Ovary (tissue), 9 donors: ENCODE data around the gene KRT82. TPM values are rescaled to one million over a fixed set of nuclear protein-coding genes. Genes with fewer than 3 reads are reported as not detected.

ENCODE experiments used
- DNase-seq, 5 donors: peaks; one replicate each; pipeline ENCODE4 v3.0.0-alpha.2; 2019 to 2020
- H3K27ac ChIP-seq, 2 donors: fragments of 200-600 bp; one replicate each; pipeline versions ENCODE4 v1.5.1 to v1.8.0; 2019 to 2022
- H3K27me3 ChIP-seq: fragments of 200-600 bp; one replicate; pipeline ENCODE4 v1.8.0; 2022
- H3K36me3 ChIP-seq: fragments of 200-600 bp; sonication (generic); one replicate; pipeline ENCODE4 v1.5.1; 2019
- H3K4me1 ChIP-seq: one replicate; pipeline ENCODE4 v1.8.1; 2013; ENCODE audit warnings: mild to moderate bottlenecking, moderate library complexity; ENCODE audit not compliant: insufficient read depth
- H3K4me3 ChIP-seq: fragments of 200-600 bp; sonication (generic); one replicate; pipeline ENCODE4 v1.5.1; 2017
- H3K9me3 ChIP-seq, 2 donors: fragments of 200-600 bp in 1 of 2; sonication (generic) in 1 of 2; one replicate each; pipeline versions ENCODE4 v1.5.1 to v1.8.1; 2013 to 2019; ENCODE audit warnings: mild to moderate bottlenecking in 1 of 2, moderate library complexity in 1 of 2
- CTCF ChIP-seq, 3 donors: fragments of 450-650 bp in 2 of 3; fragments of 200-600 bp in 1 of 3; IDR thresholded peaks; one replicate each; pipeline versions ENCODE4 v1.5.1 to v1.8.0; 2016 to 2022; ENCODE audit warnings: antibody characterized with exemption in 3 of 3, mild to moderate bottlenecking in 1 of 3
- EP300 ChIP-seq: sonication (generic); formaldehyde crosslinking; IDR thresholded peaks from one replicate; pipeline ENCODE4 v1.6.1; 2017; ENCODE audit warnings: antibody characterized with exemption
- POLR2A ChIP-seq: fragments of 450-650 bp; IDR thresholded peaks from one replicate; pipeline ENCODE4 v1.6.1; 2017; ENCODE audit warnings: antibody characterized with exemption, mild to moderate bottlenecking, moderate library complexity
- WGBS, 3 donors: extraction: QIAGEN DNeasy Blood & Tissue Kit in 1 of 3; methylation state at CpG; one replicate each; pipeline versions ENCODE4 v1.1.5 to v1.1.7; 2013 to 2017; 5-methylcytosine and 5-hydroxymethylcytosine counted together
- intact Hi-C, 4 donors: fragments of 100-400 bp; cut with DNase I; formaldehyde crosslinking; loops; one replicate each; pipeline versions ENCODE4 v1.11.0 to v1.15.1; 2022 to 2023
- polyA plus RNA-seq, 2 donors: library from polyadenylated mRNA; stranded (reverse); fragments of 200-250 nt in 1 of 2; fragments of 350-450 nt in 1 of 2; fragmentation: Illumina TruSeq in 1 of 2; extraction: RNeasy Lipid Tissue Mini Kit (QIAGEN cat#74804) in 1 of 2; gene quantifications; one replicate each; pipeline ENCODE4 v1.2.3, GENCODE V29; 2013 to 2014
- total RNA-seq, 7 donors: library from RNA; depleted of rRNA in 2 of 7; stranded (reverse); fragments of >200 nt in 2 of 7; fragmentation: NEBNext Ultra II Directional in 3 of 7; extraction: Animal tissue kit (Norgen Biotek cat#: 25700) in 3 of 7; gene quantifications; one replicate each; pipeline versions ENCODE4 v1.1.0 to v1.2.4, GENCODE V29; 2016 to 2023
- donor health status: DM: no; HTN: no; CAD: no; lungs with moderate emphysema.
- donor health status: DM: no; HTN: no; CAD: no.
- donor health status: Bipolar disorder and iron deficiency.
- donor health status: DM: yes; HTN: yes; CAD: no.
- donor health status: DM: no; HTN: no; CAD: no.
- donor health status: DM: yes; HTN: yes; CAD: no.

The KRT82 gene
- total and polyA plus RNA-seq, 9 donors: not detected

DNA sequence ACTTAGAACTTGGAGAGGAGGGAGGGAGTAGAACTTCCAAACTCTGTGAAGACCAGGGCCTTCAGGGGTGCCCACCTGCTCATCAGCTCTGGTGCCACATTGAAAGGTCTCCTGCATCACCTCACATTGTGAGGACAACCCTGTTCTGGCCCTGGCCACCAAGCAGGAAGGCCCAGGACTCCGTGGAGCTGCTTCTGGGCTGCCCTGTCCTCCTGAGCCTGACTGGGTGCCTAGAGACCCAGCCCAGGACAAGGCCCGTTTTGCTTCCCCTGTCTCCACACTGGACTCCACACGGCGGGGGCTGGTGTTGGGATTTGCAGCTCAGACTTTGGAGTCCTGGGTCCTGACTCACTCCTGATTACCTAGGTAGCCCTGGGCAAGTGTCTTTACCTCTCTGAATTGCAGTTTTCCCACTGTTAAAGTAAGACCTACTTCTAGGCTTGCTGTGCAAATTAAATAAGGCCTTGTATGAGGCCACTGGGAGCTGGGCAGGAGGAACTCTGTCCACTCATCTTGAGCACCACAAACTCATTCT is 12.5 kb upstream of the KRT82 start:
- no peak for DNase-seq
- TF ChIP-seq EP300 (no peak), CTCF (IDR thresholded peaks at IDR 0.05) (no peak), POLR2A (no peak)
- no peaks in the 10 kb centered on the region for H3K9me3 ChIP-seq
- WGBS, 3 donors: 85 to 88% (median 86%) methylated on average over 4 of the region's 4 CpGs
- intact Hi-C loops: no loop called here
- no peak overlapping the region for H3K27ac ChIP-seq
- H3K4me3 ChIP-seq: no peak overlapping the region
- H3K36me3 ChIP-seq: no peaks in the 10 kb centered on the region
- H3K4me1 ChIP-seq: peaks cover 4% of the 10 kb centered on the region
- H3K27me3 ChIP-seq: no peaks in the 10 kb centered on the region

DNA sequence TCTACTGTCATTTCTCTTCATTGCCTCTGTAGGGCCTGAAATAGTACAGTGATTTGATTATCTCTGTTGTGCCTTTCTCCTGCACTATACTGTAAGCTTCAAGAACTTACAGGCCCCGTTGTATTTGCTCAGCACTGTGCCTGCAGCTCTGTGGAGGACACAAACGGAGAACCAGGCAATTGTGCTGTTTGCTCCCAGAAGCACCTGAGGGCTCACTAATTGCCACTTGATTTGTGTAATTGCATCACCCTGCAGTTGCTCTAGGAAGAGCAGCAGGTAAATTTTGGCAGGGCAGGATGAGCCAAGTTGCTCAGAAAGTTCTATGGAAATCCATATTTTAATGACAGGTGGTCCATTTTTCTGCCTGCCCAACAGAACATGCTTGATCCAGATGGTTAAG is 11.6 kb upstream of the KRT82 start:
- no peak overlapping the region for H3K27ac ChIP-seq
- intact Hi-C loops: no loop called here
- TF ChIP-seq CTCF (IDR thresholded peaks at IDR 0.05) (no peak), EP300 (no peak), POLR2A (no peak)

GRCh38 chr12:52416795-52417194 is 10.7 kb upstream of the KRT82 start:
- no peak for TF ChIP-seq POLR2A
- TF ChIP-seq CTCF (IDR thresholded peaks at IDR 0.05): no peak
- no peak for TF ChIP-seq EP300
- Histone ChIP-seq H3K36me3 (no peaks in the 10 kb centered on the region), H3K27ac (no peak overlapping the region), H3K9me3 (no peaks in the 10 kb centered on the region), H3K4me3 (no peak overlapping the region), H3K27me3 (no peaks in the 10 kb centered on the region), H3K4me1 (peaks cover 4% of the 10 kb centered on the region)
- intact Hi-C loops: no loop called here
- DNase-seq: no peak
- 67 to 68% (median 68%) methylated on average over 1 of the region's 1 CpG for WGBS, 3 donors

More for the DNA sequence above, 11.6 kb upstream of the KRT82 start:
- H3K9me3 ChIP-seq: no peaks in the 10 kb centered on the region
- peaks cover 4% of the 10 kb centered on the region for H3K4me1 ChIP-seq
- WGBS, 3 donors: 79 to 100% (median 88%) methylated on average over 2 of the region's 2 CpGs
- no peaks in the 10 kb centered on the region for H3K27me3 ChIP-seq
- H3K36me3 ChIP-seq: no peaks in the 10 kb centered on the region
- DNase-seq: no peak
- no peak overlapping the region for H3K4me3 ChIP-seq

GRCh38 chr12:52415870-52416750 is 10.0 kb upstream of the KRT82 start:
- WGBS, 3 donors: 51 to 54% (median 54%) methylated on average over 10 of the region's 10 CpGs
- no peaks in the 10 kb centered on the region for H3K36me3 ChIP-seq
- H3K4me1 ChIP-seq: peaks cover 4% of the 10 kb centered on the region
- peak in 2 of 5 donors; percentile 21 to 61 for DNase-seq
- no peak overlapping the region for H3K27ac ChIP-seq
- intact Hi-C loops: no loop called here
- no peaks in the 10 kb centered on the region for H3K9me3 ChIP-seq
- no peaks in the 10 kb centered on the region for H3K27me3 ChIP-seq
- no peak overlapping the region for H3K4me3 ChIP-seq
- TF ChIP-seq POLR2A (no peak), EP300 (peak; percentile 58)

DNA sequence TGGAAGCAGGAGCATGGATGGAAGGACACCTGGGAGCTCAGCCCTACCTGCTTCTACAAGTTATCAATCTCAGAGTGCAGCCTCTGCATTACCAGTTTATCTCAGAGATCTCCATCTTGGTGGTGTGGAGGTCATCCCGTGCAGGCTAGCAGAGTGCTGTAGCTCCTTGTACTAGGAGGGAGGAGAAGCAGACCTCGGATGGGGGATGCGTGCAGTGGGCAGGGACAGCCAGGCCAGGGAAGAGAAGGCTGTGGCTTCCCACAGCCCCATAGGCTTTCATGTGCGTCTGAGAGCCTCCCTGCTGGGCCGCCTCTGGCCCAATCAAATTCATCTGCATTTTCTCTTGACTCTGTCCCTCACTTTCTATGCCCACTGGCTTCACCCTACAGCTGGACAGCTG is 8.8 kb upstream of the KRT82 start:
- no peak overlapping the region for H3K27ac ChIP-seq
- no peak for TF ChIP-seq EP300
- TF ChIP-seq POLR2A: no peak
- TF ChIP-seq CTCF (IDR thresholded peaks at IDR 0.05): no peak

More for the DNA sequence above, 8.8 kb upstream of the KRT82 start:
- 75 to 84% (median 81%) methylated on average over 5 of the region's 5 CpGs for WGBS, 3 donors
- no peak for DNase-seq
- Histone ChIP-seq H3K4me3 (no peak overlapping the region), H3K36me3 (no peaks in the 10 kb centered on the region), H3K27me3 (no peaks in the 10 kb centered on the region), H3K4me1 (peaks cover 4% of the 10 kb centered on the region), H3K9me3 (no peaks in the 10 kb centered on the region)
- intact Hi-C loops: no loop called here
